Left lung (tissue), 10 donors: ENCODE measurements around the gene KSR2. TPM values are rescaled to one million over a fixed set of nuclear protein-coding genes. Genes with fewer than 3 reads are reported as not detected.
A peak's percentile ranks its signal among the peaks of the same experiment; 100 is the strongest.

Source experiments
- ATAC-seq: fragments of 200-7000 bp; cut with Tn5 transposase; one replicate; pipeline ENCODE4 v1.9.1; 2020; ENCODE audit warnings: moderate library complexity
- DNase-seq, 4 donors: peaks; one replicate each; pipeline ENCODE4 v3.0.0-alpha.2; 2013 to 2020
- H3K27ac ChIP-seq, 2 donors: fragments of 200-600 bp; sonication (generic) in 1 of 2; one replicate each; pipeline versions ENCODE4 v1.5.0 to v1.8.0; 2020 to 2021
- H3K27me3 ChIP-seq, 2 donors: fragments of 200-600 bp; sonication (generic) in 1 of 2; one replicate each; pipeline versions ENCODE4 v1.5.0 to v1.8.0; 2020 to 2021
- H3K36me3 ChIP-seq, 2 donors: fragments of 200-600 bp; sonication (generic) in 1 of 2; one replicate each; pipeline versions ENCODE4 v1.5.0 to v1.8.0; 2020 to 2021
- H3K4me1 ChIP-seq, 2 donors: fragments of 200-600 bp; one replicate each; pipeline ENCODE4 v1.8.0; 2021
- H3K4me3 ChIP-seq, 2 donors: fragments of 200-600 bp; sonication (generic) in 1 of 2; one replicate each; pipeline versions ENCODE4 v1.5.0 to v1.8.0; 2020 to 2021; ENCODE audit warnings: mild to moderate bottlenecking in 1 of 2
- H3K9me3 ChIP-seq, 2 donors: fragments of 200-600 bp; sonication (generic) in 1 of 2; one replicate each; pipeline versions ENCODE4 v1.5.0 to v1.8.0; 2020 to 2021
- CTCF ChIP-seq, 2 donors: fragments of 200-600 bp; sonication (generic) in 1 of 2; IDR thresholded peaks; one replicate each; pipeline versions ENCODE4 v1.5.0 to v1.8.0; 2021; ENCODE audit warnings: antibody characterized with exemption in 2 of 2
- intact Hi-C, 2 donors: fragments of 100-400 bp; cut with DNase I; formaldehyde crosslinking; loops; one replicate each; pipeline versions ENCODE4 v1.11.2 to v1.14.2; 2022
- polyA plus RNA-seq, 6 donors: library from polyadenylated mRNA; unstranded; fragments of 120-200 nt; gene quantifications; one replicate each; pipeline ENCODE4 v1.2.1, GENCODE V29; 2013; ENCODE audit not compliant: insufficient read length in 6 of 6
- total RNA-seq, 2 donors: library from RNA; stranded (reverse); fragmentation: NEBNext Ultra II Directional; extraction: Animal tissue kit (Norgen Biotek cat#: 25700); gene quantifications; one replicate each; pipeline ENCODE4 v1.2.1, GENCODE V29; 2021
- donor health status: DM: no; HTN: yes; CAD: no.
- donor health status: DM: no; HTN: no; CAD: no.

Gene KSR2
- total and polyA plus RNA-seq, 8 donors, result 0.28 to 1.4 (median 0.41) TPM

DNA sequence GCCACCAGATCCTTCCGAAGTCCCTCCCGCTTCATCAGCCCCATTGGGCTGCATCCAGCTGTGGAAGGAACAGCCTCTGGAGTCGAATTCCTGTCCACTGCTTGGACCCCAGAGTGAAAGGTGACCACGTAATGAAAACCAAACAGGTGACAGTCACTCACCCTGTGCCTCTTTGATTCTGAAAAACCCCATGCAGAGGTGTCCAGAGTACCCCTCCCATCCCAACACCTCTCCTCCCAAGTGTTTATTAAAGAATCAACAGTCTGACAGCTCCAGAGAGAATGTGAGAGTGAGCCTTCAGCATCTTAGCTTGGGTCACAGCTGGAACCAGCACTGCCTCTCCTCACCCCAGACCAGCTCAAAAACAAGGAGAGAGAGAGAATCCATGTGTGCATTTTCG is 428.8 kb downstream of the KSR2 start:
- Histone ChIP-seq H3K36me3 (no peaks in the 10 kb centered on the region), H3K4me1 (no peaks in the 10 kb centered on the region), H3K27me3 (peaks cover 0 to 18% of the 10 kb centered on the region in 2 donors), H3K9me3 (no peaks in the 10 kb centered on the region), H3K4me3 (no peak overlapping the region), H3K27ac (no peak overlapping the region)
- ATAC-seq, result no peak
- intact Hi-C loops, result no loop called here
- TF ChIP-seq CTCF (IDR thresholded peaks at IDR 0.05), result no peak
- DNase-seq, result no peak

- Histone ChIP-seq H3K27me3 (peaks cover 0 to 26% of the 10 kb centered on the region in 2 donors), H3K4me1 (no peaks in the 10 kb centered on the region), H3K36me3 (no peaks in the 10 kb centered on the region), H3K27ac (no peak overlapping the region), H3K9me3 (no peaks in the 10 kb centered on the region), H3K4me3 (no peak overlapping the region)
- ATAC-seq, result no peak
- TF ChIP-seq CTCF (IDR thresholded peaks at IDR 0.05), result no peak
- DNase-seq, result no peak
- intact Hi-C loops, result no loop called here
Measured at GRCh38 chr12:117538926-117539325, 429.9 kb downstream of the KSR2 start.

DNA sequence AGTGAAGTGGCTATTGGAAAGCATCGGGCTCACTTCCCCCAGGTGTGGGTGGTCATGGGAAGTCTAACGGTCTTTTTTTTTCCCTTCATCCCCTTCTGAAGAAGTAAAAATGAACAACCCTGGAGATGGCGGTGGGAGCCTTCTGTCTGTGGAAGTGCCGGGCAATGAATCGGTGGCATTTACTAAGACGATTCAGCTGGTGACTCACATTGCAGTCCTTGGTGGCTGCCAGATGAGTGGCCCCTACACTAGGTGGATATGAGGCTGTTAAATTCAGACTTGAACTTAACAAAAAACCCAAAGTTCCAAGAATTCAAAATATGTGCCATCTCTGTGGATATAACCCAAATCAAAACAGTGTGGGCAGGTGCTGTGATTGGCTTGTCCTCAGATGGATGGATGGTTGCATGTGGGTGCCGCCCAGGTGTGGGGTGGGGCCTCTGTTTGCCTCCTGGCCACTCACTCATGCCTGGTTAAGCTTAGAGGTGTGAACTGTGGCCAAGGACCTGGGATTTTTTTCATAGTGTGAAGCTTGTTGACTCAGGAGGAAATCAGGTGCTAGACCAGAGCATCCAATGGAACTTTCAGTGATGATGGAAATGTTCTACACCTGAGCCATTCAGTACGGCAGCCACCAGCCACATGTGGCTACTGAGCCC is 430.6 kb downstream of the KSR2 start:
- H3K36me3 ChIP-seq, result no peaks in the 10 kb centered on the region
- H3K9me3 ChIP-seq, result no peaks in the 10 kb centered on the region
- H3K27ac ChIP-seq, result no peak overlapping the region
- intact Hi-C loops, result no loop called here
- peaks cover 0 to 29% of the 10 kb centered on the region in 2 donors for H3K27me3 ChIP-seq
- ATAC-seq, result no peak
- DNase-seq, result no peak
- no peak for TF ChIP-seq CTCF (IDR thresholded peaks at IDR 0.05)
- H3K4me1 ChIP-seq, result no peaks in the 10 kb centered on the region
- no peak overlapping the region for H3K4me3 ChIP-seq

GRCh38 chr12:117533687-117534086 is 435.1 kb downstream of the KSR2 start:
- ATAC-seq, result peak; percentile 22
- Histone ChIP-seq H3K36me3 (no peaks in the 10 kb centered on the region), H3K4me3 (no peak overlapping the region), H3K27ac (no peak overlapping the region), H3K9me3 (no peaks in the 10 kb centered on the region), H3K4me1 (no peaks in the 10 kb centered on the region), H3K27me3 (peaks cover 0 to 23% of the 10 kb centered on the region in 2 donors)
- no peak for DNase-seq
- TF ChIP-seq CTCF (IDR thresholded peaks at IDR 0.05), result no peak
- intact Hi-C loops, result no loop called here

DNA sequence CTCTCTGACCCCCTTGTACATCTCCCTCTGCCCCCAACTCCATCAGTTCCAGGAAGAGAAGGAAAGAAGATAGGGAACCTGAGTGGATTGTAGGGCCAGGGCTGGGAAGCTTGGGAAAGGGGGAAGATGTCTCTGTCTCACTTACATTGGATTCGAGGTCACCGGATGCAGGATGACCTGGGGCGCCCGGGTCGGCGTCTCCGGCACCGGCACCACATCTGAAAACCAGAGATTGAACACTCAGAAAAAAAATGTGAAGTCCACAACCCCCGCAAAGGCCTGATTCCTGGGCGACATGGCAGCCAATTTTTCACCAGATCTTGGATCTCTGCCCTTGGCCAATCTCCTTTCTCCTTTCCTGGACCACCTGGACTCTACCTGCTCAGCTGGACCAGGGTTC is 438.0 kb downstream of the KSR2 start:
- intact Hi-C loops, result no loop called here
- H3K27ac ChIP-seq, result no peak overlapping the region
- no peak overlapping the region for H3K4me3 ChIP-seq
- no peaks in the 10 kb centered on the region for H3K9me3 ChIP-seq
- H3K36me3 ChIP-seq, result no peaks in the 10 kb centered on the region
- TF ChIP-seq CTCF (IDR thresholded peaks at IDR 0.05), result no peak
- H3K4me1 ChIP-seq, result no peaks in the 10 kb centered on the region
- ATAC-seq (no peak), DNase-seq (no peak)
- peaks cover 0 to 34% of the 10 kb centered on the region in 2 donors for H3K27me3 ChIP-seq
